GM18870 (cell line): Measurements from ENCODE around the gene UBL4B.
"Not testable (repeated sequence)": the region's sequence is repeated elsewhere in the genome, so short reads cannot be mapped to it uniquely, and the experiment has no call there.

ENCODE experiments used
- ATAC-seq: cut with Tn5 transposase; IDR thresholded peaks from one replicate; pipeline ENCODE4 v1.9.1; 2021; ENCODE audit warnings: moderate library complexity; ENCODE audit not compliant: unreplicated experiment

Gene UBL4B, protein sequence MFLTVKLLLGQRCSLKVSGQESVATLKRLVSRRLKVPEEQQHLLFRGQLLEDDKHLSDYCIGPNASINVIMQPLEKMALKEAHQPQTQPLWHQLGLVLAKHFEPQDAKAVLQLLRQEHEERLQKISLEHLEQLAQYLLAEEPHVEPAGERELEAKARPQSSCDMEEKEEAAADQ

DNA sequence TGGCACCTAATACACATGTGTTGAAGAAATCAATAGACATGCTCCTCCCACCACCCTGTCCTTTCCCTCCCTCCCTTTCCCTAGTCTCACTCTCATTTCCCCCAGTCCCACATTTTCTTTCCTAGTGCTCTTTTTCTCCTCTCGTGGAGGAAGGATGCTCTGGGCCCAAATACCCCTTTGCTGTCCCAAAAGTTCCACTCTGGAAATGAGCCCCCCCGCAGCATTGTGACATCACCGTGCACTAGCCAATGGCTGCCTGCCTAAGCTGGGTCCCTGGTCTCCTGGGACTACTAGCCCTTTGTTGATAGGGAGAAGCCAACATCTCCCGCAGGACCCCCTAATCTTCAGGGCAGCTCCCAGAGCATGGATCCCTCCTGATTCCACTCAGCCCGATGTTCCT lies at the start of gene UBL4B:
Gene UBL4B (plus strand): TSS at position 301 of the 400 bp plus-strand sequence. CDS start 92 bp downstream, at position 393.
- no peak for ATAC-seq

DNA sequence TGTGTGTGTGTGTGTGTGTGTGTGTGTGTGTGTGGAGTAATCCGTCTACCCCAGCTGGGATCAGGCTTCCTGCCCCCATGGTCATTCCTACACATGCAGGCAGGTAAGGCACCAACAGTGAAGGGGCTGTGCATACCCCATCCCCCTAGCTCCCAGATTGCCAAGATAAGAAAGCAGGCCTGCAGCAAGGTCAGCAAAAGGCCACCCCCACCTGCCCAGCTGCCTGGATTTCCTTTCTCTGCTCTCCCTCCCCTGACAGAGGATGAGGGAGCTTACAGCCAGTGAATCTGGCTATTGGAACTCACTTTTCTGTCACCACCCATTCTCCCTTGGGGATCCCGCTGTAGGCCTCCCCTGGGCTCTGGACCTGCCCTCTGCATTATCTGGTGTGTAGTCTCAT lies 49.6 kb upstream of the UBL4B start:
- ATAC-seq = no peak

DNA sequence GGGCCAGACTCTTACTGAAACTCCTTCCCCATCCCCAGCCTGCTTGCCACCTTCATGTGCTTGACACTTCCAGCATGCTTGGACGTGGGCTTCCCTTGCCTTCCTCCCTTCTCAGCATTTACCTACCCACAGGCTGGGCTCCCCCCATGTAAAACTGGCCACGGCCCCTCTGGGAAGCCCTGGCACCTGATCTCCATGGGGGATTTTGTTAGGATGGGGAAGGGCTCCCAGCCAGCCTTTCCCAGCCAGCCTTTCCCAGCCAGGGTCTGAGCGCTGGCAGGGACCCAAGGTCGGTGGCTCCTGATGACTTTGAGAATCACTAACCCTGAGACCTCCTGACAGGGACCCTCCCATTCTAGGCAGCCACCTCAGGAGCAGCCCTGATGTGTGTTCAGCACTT lies 48.5 kb upstream of the UBL4B start:
- ATAC-seq = no peak

DNA sequence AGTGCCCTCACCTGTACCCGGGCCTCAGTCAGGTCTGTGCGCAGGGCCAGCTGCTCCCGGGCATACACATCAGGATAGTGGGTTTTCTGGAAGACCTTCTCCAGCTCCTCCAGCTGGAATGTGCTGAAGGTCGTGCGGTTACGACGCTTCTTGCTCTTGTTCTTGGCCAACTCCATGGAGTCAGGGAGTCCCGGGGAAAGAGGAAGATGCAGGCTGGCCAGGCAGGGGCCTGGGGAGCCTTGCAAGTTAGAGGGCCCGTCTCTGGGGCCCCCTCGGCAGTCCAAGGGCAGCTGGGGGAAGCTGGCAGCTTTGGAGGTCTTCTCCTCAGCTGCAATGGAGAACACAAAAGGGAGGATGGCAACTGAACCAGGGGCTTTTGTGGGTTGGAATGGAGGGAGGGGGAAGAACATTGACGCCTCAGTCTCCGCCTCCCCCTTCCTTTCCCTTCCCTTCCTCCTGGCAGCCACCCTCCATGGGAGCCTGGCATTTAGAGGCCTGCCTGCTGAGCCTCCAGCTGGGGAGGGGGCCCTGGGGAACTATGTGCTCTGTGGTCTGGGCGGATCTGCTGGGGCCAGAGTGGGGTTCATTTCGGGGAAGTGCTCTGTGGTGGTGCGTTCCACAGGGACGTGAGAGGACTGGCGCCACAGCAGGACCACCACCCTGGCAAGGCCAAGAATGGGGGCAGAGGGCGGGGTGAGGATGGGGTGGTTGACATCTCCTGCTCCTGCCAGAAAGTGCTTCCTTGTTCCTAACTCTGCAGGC lies 47.5 kb upstream of the UBL4B start:
- ATAC-seq = no peak

DNA sequence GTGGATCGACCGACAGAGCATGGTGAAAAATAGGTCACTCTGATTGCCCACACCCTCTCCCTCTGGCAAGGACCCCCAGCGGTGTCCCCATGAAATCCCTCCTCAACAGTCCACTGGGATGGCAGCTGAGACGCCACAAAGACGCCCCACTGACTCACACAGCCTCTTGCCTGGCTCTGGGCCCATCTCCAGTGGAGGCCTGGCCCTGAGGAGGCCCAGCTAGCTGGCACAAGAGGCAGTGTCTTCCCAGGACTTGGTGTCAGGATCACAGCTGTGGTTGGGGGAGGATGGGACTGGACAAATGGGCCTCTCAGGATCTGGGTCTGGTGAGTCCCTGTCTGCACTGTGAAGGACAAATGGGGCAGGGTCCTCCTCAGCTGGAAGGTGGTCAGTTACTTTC lies 46.4 kb upstream of the UBL4B start:
- no peak for ATAC-seq

DNA sequence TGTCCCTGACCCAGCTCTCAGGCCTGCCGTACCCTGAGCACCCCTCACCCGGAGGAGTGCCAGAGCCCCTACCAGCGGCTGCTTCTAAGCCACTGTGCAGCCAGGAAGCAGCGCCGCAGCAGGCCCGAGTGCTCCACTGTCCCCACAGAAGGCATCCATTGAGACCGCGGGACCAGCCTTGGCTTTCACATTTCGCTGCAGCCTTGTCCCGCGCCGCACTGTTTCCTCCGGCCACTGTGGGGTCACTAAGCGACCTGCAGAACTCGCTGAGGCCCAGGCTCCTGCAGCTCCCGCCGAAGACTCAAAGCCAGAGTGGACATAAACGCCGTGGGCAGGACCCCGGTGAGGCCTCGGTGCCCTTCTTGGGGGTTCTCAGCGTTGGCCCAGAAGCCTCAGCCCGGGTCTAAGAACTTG lies 44.8 kb upstream of the UBL4B start:
- no peak for ATAC-seq

DNA sequence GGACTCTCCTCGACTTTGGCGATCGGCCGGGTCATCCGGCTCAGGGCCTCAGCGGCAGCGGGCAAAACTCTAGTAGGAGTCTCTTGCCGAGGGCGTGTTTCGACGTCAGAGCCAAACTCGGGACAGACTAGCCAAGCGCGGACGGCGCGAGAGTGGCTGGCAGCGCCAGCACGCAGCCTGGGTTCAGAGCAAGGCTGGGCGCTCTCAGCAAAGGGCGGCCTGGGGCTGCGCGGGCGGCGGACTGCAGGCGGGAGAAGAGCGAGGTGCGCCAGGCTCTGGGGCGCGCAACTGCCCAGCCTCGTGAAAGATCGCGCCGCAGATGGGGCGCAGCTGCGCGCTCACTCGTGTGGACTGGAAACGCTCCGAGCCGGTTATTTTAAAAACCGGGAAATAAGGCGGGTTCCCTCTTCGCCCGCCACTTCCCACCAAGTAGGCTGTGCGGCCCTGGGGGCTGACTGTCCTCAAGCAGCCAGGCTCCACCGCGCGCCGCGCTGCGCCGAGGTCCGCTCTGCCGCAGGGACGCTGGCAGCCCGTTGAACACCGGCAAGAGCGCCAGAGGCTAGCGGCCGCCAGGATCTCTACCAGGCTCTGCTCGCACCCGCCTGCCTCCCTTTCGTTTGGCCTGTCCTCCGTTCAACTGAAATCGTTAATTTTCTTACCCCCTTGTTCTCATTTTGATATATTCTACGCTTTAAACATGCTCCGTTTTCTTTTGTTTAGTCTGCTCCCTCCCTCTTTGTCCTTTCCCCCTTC lies 44.2 kb upstream of the UBL4B start:
- no peak for ATAC-seq

DNA sequence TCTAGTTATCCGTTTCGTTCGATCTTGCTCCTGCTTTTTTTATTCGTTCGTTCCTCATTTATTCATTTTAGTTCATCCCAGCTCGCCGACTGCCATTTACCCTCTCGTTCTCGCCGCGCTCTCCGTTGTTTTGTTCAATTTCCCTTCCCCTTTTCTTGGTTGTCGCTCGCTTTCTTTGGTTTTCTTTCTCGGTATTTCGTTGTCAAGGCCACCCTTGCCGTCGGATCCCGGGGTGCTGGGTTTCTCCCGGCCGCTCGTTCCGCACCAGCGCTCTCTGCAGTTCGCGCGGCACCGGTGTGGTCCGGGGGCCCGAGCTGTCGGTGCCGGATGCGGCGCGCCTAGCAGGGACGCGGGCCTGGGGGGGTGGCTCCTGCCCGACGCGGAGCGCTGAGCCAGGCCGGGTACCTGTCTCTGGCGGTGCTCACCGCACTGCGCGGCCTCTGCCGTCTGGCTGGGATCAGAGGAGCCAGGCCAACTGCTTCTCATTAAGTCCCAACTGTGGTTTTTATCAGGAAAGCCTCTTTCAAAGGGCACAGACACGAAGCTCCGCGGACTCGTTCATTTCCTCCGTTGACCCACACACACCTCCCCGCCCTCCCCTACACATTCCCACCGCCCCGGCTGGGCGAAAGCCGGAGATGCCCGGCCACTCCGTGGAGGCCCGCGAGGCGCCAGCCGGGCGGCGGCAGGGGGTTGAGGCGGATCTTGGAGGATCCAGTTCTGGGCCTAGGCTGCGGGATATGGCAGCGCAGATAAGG lies 43.4 kb upstream of the UBL4B start:
- ATAC-seq = no peak

DNA sequence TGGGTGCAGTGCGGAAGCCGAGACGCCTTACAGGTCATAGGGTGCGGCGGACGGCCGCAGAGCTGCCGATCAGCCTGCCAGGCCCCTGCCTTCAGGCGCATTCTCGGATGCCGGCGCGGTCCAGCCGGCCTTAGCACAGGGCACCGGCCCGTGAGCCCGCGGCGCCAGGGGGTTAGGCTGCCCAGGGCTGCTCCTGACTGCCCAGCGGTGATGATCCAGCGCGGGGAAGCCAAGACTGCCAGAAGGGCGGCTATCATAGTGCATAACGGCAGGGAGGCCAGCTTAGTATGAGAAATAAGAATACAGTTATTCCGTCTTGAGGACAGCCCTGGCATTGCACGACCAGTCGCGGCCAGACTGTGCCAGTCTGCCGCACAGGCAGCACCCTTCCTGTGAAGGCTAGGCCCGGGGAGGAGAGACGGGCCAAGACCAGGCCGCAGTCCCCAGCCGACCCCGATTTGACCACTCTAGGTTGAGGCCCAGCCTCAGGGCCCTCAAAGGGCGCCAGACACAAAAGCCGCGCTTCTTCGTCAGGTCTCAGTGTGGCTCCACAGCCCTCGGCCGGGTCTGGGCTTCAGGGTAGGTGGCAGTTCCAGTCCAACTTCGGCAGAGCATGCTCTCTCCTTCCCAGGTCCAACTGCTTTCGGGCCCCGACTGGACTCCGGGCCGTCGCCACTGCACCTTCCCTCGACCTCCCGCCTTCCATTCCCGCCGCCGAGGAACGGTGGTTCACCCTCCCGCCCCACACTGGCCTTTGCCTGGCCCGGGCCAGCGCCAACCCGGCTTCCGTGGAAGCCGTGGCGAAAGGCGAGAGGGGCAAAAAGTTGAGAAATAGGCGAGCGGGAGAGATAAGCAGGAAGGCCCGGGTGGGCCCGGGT lies 42.6 kb upstream of the UBL4B start:
- ATAC-seq = no peak

DNA sequence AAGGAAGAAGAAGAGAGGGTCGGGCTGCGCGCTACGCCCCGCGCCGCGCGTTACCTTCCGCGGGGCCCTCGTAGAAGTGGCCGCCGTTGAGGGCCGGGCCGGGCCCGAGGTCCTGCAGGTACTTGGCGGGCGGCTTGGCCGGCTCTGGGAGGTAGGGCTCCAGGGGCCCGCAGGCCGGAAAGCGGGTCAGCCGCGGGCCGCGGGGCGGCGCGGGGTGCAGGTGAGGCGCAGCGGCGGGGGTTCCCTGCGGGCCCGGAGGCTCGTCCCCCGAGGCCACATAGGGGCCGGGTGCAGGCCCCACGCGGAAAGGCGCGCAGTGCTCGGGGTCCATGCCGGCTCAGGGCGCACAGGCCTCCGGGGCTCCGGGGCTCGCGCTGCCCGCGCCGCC lies 42.0 kb upstream of the UBL4B start:
- ATAC-seq = no peak

DNA sequence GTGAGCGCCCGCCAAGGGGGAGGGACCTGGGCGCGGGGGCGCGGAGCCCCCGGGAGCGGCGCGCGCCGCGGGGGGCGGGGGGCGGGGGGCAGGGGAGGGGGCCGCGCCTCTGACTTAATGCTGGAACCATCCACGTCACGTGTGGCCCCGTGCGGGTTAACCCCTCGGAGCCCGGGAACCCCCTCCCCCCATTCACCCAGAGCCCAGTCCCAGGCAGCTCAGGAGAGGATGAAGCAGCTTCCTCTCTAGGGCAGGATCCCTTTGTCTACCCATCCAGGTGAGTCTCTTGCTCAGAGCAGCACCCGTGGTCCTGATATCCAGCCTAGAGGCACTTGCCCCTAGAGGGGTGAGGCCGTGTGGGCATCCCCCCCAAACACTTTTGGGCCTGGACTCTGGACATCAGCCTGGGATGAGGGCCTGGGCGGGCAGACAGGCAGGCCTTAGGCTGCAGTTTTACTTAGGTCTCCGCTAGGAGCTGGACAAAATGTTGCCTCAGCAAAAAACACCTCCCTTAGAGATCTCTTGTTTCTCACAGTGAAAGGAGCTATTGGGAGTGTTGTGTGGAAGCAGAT lies 41.5 kb upstream of the UBL4B start, which contains the start of gene ALX3:
Gene ALX3 (minus strand): TSS at position 2 of the 572 bp plus-strand sequence. CDS start 60 bp downstream, outside the sequence.
- no peak for ATAC-seq

DNA sequence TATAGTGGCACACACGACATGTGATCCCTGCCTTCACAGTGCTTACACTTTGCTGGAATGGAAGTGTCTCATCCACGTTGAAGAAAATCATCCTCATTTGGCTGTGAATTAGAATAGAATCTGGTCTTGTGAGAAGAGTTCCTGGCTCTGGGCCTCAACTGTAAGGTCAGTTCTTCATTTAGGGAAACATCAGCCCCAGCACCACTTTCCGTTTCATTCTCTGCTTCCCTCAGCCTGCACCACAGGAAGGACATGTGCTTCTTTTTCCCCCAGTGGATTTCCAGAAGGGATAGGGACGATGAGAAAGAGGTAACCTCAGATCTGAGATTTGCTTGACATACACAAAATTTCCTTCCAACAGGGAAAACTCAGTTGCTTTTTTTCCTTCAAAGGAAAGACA lies 38.1 kb upstream of the UBL4B start:
- no peak for ATAC-seq

DNA sequence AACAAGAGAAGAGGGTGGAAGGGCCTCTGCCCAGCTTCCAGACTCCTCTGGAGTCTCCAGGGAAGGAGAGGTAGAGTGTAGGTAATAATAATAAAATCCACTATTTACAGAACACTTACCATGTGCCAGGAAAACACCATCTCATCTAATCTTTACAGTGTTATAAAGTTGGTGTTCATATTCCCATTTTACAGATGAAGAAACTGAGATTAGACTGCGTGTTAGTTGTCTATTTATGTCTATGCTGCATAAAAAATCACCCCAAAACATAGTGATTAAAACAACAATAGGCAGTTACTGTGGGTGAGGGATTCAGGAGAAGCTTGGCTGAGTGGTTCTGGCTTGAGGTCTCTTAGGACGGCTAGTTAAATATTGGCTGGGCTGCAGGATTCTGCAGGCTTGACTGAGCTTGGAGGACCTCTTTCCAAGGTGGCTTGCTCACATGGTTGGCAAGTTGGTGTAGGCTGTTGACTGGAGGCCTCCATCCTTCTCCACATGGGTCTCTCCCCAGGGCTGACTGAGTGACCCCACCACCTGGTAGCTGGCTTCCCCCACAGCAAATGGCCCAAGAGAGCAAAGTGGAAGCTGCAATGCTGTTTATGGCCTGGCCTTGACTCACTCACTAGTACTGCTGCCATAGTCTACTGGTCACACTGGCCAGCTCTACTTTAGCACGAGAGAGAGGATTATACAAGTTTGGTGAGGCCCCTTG lies 35.3 kb upstream of the UBL4B start:
- ATAC-seq = no peak

DNA sequence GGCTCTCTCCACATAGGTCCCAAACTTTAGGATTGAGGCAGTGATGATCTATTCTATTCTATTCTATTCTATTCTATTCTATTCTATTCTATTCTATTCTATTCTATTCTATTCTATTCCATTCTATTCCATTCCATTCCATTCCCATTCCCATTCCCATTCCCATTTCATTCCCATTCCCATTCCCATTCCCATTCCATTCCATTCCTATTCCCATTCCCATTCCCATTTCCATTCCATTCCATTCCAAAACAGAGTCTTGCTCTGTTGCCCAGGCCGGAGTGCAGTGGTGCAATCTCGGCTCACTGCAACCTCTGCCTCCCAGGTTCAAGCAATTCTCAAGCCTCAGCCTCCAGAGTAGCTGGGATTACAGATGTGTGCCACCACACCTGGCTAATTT lies 32.2 kb upstream of the UBL4B start:
- not testable (repeated sequence) for ATAC-seq

DNA sequence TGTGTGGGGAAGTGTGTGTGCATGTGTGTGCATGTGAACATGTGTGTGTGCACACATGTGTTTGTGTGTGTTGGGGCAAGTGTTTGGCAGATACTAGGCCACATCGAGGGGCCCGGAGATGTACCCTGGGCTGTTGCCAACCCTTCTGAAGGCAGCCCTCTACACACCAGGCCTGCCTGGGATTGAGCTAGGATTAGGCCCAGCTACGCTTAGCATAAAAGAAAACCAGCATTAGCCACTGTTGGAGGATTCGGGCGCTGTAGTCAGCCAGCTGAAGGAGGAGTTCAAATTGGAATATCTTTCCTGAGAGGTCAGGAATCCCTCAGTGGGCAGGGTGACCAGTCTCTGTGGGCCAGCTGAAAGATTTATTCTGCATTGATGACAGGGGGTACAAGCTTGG lies 31.2 kb upstream of the UBL4B start:
- ATAC-seq = no peak

DNA sequence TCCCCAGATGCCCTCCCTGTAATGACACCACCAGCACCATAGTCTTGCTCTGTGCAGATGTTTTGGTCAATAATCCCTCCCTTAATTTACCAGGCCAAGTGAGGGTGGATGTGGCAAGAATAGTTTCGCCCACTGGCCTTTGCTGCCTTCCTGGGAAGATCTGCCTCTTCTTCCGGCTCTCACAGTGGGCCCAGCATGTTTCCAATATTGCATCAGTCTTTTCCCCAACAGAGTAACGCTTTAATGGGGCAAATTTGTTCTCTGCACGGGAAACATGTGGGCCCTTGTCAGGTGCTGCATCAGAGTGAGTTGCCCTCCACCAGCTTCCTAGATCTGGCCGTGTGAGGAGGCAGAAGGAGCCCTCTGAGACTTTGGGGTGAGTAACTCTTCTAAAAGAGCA lies 29.8 kb upstream of the UBL4B start:
- no peak for ATAC-seq

DNA sequence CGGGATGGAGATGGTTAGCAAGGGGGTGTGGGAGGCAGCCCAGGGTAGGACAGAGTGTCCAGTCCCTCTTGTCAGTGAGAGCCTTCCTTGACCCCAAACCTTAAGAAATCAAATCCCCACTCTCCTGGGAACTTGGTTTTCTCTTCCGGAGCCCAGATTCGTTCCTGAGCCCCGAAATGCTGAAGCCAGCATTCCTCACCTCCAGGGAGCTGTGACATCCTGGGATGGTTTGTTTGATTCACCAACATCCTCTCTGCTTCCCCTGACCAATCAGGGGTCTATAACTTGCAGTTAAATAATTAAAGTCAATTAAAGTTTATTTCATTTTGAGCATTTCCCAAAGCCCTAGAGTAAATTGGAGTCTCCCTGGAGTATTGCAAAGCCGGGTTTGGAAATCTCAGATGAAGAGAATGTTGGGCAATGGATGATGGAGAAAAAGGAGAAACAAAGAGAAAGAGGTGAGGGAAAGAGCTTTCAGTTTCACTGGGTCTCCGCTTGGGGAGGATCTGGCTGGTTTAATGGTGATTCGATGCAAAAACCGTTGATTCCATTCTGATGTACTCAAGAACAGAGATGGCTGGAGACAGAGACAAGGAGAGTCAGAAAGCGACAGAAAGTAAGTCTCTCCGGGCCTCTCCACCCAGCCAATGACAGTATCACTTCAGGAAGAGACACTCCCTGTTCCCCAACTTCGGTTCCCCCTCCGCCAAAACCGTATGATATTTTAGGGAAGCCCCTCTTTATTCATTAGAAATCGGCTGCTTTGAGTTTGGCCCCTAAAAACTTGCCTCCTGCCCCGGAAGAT lies 29.0 kb upstream of the UBL4B start:
- ATAC-seq = no peak

DNA sequence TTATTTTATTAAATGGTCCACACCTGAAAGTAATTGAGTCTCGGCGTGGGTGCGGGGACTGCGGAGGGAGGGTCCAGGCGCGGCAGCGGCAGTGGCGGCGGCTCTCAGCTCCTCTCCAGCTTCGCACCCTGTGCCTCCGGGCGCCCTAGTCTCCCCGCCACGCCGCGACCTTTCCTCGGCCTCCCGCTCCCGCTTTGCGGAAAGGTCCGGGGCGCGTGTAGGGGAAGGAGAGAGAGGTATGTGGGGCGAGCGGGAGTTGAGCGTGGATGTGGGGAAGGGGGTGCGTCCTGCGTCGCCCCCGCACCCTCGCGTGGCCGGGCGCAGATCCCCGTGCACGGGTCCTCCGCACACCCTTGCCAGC lies 28.4 kb upstream of the UBL4B start:
- ATAC-seq = no peak
